GM19328 (cell line): ENCODE data around the gene LRRC57.

Experiments used
- ATAC-seq: cut with Tn5 transposase; IDR thresholded peaks from one replicate; pipeline ENCODE4 v1.9.1; 2021; ENCODE audit warnings: mild to moderate bottlenecking, moderate library complexity; ENCODE audit not compliant: unreplicated experiment

Gene LRRC57

DNA sequence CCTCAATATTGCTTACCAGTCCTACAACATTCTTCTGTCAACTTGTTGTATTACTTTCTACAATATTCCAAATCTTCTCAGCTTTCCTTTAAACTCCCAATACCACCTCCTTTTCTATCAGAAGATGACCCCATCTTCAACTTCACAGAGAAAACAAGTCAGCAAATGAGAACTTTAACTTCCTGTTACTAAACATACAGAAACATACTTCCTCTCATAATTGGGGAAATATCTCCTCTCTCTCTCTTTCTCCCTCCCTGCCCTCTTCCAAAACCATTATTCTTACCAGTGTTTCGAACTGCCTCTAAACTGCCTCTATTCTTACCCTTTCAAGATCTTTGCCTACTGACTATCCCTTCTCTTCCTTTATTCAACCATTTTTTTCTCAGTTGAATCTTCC lies 54.9 kb downstream of the LRRC57 start:
- ATAC-seq: no peak

DNA sequence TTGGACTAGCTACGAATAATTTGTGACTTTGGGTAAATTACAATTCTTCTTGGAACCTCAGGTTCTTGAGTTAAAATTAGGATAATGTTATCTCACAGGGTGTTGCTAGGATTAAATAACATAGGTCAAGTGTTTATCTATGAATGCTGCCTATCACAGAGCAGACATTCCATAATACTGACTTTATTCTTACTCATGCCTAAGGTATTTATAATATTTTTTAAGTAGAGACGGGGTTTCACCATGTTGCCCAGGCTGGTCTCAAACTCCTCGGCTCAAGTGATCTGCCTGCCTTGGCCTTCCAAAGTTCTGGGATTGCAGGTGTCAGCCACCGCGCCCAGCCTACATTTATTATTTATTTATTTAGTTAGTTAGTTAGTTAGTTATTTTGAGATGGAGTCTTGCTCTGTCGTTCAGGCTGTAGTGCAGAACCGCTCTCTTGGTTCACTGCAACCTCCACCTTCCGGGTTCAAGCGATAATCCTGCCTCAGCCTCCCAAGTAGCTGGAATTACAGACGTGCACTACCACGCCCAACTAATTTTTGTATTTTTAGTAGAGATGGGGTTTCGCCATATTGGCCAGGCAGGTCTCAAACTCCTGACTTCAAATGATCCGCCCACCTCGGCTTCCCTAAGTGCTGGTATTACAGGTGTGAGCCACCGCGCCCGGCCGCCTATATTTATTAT lies 56.9 kb downstream of the LRRC57 start:
- no peak for ATAC-seq

DNA sequence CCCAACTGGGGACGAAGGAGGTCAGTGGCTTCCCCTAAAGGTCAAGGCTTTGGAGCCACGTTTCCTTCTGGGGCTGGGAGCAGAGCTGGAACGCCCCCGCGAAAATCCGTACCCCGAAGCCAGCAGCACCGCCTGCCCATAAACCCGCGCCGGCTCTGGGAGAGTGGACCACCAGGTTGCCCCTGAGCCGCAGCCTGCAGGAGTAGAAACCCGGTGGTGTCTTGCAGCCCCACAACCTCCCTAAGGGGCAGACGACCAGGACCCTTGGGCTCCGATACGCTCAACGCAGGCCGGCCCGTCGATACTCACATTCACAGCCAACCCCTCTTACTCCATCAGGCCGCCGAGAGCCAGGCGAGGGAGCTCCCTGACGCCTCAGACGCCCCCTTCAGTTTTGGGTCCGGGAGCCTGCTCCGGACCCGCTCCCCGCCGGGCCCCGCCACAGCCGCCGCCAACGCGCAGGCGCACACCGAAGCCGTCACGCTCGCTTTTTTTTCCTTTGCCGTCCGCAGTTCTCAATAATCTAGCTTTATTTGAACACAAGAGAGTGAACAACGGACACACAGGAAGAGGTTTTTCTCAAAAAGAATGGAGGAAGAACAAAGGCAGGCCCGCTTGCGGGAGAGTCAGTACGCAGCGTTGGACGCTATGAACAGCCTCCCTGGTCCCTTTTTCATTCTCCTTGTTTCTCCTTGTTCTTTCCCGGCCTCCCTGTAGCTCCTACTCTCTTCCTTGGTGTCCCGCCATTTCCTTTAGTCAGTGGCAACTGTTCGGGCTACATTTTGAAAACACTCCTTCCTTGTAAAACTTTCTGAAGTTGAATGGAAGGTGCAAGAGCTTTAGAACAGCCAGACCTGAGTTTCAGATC lies 57.7 kb downstream of the LRRC57 start, which contains the start of gene ZNF106:
TSS of gene ZNF106 (minus strand) at position 471 of the 868 bp plus-strand sequence. CDS start 18,852 bp downstream, outside the sequence.
- no peak for ATAC-seq

DNA sequence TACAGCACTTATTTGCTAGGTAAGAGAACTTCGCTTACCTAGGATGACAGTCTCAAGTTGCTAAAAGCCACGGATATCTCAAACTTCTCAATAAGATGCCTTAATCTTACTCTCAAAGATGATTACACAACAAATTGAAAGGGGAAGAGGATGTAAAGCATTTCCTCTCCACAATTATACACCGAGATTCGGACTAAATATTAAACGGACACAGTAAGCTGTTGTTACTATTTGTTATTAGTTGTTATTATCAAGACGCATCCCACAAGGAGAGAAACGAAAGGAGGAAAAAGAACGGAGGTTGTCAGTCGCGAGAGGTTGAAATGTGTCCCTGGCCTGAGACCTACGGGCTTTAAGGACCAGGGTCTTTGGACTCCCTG lies 58.3 kb downstream of the LRRC57 start:
- no peak for ATAC-seq
